LNCAP (cell line): ENCODE results near the gene FLRT1.

Experiments used
- TF ChIP-seq, protein P1 (sequence below): fragments of 450-650 bp; IDR thresholded peaks from 2 replicates; pipeline ENCODE4 v1.5.1; 2017; ENCODE audit warnings: mild to moderate bottlenecking

FLRT1 gene

DNA sequence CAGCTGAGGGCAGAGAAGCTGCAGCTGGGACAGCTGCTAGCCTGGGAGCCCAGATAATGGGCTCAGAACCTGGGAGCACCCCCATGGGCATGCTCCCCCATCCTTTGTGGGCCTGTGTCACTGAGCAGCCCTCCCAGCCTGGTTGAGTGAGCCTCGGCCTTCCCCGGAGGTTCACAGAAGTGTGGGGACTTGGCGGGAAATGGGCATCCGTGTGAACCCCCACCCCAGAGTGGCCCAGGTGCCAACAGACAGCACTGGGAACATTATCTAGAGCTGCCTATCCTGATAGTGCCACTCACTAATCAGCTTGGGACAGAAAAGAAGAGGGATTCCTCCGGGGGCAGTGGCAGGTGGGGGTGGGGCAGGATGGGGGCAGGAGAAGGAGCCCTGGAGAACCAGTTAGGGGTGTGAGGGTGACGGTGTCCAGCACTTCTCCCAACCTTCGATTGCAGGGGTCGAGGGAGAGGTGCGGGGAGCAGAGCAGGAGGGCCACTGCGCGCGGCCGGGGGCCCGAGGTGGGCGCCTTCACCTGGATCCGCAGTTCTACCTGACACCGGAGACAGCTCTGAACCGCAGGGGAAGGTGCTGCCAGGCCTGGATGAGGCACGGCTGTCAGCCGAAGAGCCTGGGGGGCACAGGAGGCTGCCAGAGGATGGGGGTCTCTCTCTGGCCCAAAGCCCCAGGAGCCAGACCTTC is 33.1 kb downstream of the FLRT1 start:
- TF ChIP-seq, protein P1, sequence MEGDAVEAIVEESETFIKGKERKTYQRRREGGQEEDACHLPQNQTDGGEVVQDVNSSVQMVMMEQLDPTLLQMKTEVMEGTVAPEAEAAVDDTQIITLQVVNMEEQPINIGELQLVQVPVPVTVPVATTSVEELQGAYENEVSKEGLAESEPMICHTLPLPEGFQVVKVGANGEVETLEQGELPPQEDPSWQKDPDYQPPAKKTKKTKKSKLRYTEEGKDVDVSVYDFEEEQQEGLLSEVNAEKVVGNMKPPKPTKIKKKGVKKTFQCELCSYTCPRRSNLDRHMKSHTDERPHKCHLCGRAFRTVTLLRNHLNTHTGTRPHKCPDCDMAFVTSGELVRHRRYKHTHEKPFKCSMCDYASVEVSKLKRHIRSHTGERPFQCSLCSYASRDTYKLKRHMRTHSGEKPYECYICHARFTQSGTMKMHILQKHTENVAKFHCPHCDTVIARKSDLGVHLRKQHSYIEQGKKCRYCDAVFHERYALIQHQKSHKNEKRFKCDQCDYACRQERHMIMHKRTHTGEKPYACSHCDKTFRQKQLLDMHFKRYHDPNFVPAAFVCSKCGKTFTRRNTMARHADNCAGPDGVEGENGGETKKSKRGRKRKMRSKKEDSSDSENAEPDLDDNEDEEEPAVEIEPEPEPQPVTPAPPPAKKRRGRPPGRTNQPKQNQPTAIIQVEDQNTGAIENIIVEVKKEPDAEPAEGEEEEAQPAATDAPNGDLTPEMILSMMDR = no peak

DNA sequence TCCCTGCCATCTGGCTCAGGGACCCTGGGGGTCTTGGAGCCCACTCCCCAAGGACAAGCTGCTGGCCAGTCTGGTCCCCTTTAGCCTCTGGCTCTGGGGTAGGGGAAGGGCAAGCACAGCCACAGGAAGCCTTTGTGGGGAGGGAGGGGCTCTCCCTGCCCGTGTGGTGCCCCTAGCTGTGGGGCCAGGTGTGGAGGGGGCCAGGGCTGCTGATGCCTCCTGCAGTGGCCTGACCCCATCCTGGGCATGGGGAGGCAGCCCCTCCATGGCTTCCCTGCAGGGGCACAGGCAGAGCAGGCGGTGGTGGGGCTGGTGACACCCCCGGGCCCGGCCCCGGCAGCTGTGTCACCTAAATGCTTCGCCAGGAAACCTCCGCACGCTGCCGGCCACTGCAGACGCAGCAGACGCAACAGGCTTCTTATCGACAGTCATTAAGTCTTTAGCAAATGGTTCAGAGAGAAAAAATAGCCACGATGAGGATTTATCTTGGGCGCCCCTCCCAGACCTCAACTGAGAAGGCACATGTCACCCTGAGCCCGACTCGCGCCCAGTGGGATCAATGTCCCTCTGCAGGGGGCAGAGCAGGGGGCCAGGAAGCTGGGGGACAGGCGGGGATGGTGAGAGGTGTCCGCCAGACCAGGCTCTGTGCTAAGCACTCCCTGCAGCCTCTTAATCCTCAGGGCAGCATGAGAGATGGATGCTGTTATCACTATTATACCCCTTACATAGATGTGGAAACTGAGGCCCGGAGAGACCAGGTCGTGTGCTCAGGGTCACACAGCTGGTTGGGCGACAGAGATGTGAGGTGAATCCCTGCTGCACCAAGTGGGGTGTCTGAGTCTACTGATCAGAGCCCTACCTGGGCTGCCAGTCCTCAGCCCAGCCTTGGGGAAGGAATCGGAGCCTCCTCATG is 33.9 kb downstream of the FLRT1 start:
- TF ChIP-seq, protein P1 = no peak

DNA sequence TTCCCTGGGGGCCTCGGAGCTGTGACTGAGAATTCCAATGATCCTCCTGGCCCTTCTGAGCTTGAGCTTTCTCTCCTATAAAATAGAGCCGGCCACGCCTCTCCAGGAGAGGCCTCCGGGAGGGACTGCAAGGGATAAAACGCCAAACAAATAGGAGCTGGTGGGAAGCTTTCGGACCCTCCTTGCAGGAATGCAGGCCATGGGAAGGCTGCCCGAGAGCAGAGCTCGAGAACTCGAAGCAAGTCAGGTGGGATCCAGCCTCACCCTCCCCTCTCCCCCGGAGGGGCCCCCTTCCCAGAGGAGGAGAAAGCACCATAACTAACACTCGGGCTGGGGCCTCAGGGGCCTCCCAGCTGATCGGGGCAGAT is 34.6 kb downstream of the FLRT1 start:
- TF ChIP-seq, protein P1 = no peak

DNA sequence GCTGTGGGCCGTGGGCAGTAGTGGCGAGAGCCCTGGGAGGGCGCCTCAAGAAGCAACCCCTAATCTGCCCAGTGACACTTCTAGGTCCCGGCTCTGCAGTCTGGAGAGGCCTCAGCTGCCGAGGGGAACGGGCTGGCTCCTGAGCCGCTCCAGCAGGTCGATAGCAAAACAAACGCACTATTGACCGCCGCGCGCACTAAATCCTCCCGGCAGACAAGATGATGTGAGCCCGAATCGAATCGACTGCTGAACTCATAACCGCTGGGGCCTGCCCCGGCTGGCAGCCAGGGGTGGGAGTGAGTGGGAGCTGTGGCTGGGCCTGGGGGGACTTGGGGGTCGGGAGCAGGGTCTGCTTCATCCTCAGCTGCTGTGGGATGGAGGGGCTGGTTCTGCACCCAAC is 36.1 kb downstream of the FLRT1 start:
- TF ChIP-seq, protein P1 = no peak

DNA sequence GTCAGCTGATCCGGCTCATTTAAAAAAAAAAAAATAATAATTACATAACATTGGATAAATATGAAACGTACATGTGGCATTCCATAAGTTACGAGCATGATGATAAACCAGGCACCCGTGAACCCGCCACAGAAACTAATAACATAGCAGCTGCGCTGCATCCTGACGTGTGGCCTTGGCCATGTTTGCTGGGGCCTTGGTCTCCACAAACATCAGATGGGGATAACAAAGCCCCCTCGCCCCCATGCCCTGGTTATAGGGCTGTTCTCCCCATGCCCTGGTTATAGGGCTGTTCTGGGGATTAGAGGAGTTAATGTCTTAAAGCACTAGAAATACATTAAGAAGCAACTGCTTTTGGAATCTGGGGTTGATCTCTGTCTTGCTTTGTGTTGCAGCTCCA is 36.7 kb downstream of the FLRT1 start:
- TF ChIP-seq, protein P1 = no peak

DNA sequence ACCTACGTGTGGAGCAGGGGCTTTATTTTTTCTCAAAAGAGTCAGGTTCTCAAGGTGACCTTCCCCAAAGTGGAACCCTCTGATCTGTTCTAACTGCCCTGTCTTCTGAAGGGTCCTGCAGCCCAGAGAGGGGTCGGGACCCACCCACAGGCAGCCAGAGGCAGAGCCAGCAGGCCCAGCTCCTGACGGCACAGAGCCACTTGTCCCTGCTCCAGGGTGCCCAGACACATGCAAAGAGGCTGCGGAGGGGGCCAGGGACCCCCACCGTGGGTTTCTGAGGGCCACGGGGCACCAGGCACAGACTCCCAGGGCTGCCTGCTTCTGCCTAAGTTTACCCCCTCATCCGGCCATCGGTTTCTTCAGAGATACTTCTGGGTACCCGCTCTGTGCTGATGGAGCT is 37.1 kb downstream of the FLRT1 start:
- TF ChIP-seq, protein P1 = no peak

DNA sequence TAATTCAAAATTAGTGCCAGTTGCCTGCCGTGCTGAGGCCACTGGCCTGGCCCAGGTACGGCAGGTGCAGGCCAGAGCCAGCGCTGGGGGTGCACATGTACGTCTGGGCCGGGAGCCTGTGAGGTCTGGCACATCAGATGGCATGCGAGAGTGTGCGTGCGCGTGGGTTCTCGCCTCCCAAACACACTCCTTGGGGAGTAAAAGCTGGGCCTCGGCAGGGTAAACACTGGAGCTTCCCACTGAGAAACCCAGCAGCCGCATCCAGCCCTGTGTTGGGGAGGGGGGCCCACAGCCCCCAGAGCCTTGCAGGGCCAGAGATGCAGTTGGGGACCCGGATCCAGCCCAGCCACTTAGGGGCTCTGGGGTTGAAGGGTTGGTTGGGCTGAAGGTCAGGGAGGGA is 37.8 kb downstream of the FLRT1 start:
- TF ChIP-seq, protein P1 = no peak
